ENCODE data around the gene ZBTB24. TPM values are rescaled to one million over a fixed set of nuclear protein-coding genes. Genes with fewer than 3 reads are reported as not detected.

The ZBTB24 gene
- total and polyA plus RNA-seq, 2 of the 13 experiments (the other 11 are each of a cell fraction or from before 2014, with no cell fraction given): 1.5 to 6.2 TPM

DNA sequence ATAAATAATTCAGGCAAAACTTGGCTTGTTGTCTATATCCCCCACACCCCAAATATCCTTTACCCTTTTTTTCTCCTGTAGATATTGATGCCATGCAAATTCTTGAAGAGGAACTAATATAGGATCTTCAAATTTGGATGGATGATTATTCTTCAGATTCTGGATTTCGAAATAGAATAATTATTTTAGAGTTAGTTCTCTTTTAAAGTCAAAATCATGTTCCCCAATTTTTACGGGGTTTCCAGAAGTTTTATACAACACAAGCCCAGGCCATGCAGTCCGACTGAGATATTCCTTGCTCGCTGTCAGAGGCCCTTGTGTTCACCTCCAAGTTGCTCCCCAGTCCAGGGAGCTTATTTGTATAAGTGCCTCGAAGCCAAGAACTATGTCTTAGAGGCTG lies 47.0 kb downstream of the ZBTB24 start (continued):
- no peak for TF ChIP-seq AFF4 (CRISPR knock-in tag; IDR thresholded peaks at IDR 0.05)

DNA sequence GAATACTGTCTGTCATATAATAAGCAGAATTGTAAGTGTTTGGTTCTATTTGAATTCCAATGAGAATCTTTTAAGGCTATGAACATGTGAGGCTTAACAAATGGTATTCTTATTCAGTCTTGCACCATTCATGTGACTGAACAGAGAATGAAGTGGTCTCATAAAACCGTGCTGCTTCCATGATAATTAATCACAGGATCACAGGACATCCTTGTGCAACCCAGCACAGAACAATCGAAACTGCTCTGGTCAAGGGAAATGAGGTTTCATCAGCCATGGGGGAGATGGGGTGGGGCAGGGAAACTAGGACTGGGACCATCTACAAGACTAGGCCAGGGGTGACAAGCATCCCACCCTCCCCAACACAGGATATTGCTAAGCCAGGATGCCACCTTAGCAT lies 48.6 kb downstream of the ZBTB24 start:
- DNase-seq (ENCODE audit: low spot score) (no peak), ATAC-seq (no peak), FAIRE-seq (no peak)
- no peak overlapping the region for H3K4me2 ChIP-seq (ENCODE audit: low read depth, low read length)
- H3K36me3 ChIP-seq (replicated peaks in 1 of 2; ENCODE audit: control insufficient read depth in 1 of 2, insufficient read depth in 2 of 2, low read length in 2 of 2): no peaks in the 10 kb centered on the region
- in situ Hi-C loops (cut with HindIII; ENCODE audit: extremely low pct_ligation_motif_present, low pct_unique_long_range_greater_than_20kb): no loop called here
- BruUV-seq (replicated peaks): no TSS peak
- no peaks in the 10 kb centered on the region for H4K20me1 ChIP-seq (ENCODE audit: insufficient read depth, low read length)
- peaks cover 2% of the 10 kb centered on the region; the same call in 1 of the 2 replicates for H3K4me1 ChIP-seq (ENCODE audit: insufficient read depth, low read length)
- CTCF ChIA-PET (ENCODE audit: low intra/inter-chr PET ratio, low total read pairs): no interaction called here
- H3K4me3 ChIP-seq (replicated peaks in 1 of 3; ENCODE audit: insufficient read depth in 1 of 3, low read depth in 2 of 3, low read length in 3 of 3): no peak overlapping the region
- intact Hi-C loops (cut with micrococcal nuclease; ENCODE audit: unreplicated experiment): no loop called here
- no peaks in the 10 kb centered on the region for H3K27me3 ChIP-seq (ENCODE audit: control insufficient read depth in 1 of 2, insufficient read depth in 2 of 2, low read length in 2 of 2)
- no peak overlapping the region for H3K27ac ChIP-seq (ENCODE audit: extremely low read length, insufficient read depth, low read length)
- TF ChIP-seq SNRNP70 (IDR thresholded peaks at IDR 0.05; ENCODE audit: low read depth, low read length) (no peak), PHB2 (IDR thresholded peaks at IDR 0.05; ENCODE audit: partially characterized antibody) (no peak), ZNF121 (CRISPR knock-in tag; IDR thresholded peaks at IDR 0.05) (no peak), PLSCR1 (CRISPR knock-in tag; IDR thresholded peaks at IDR 0.05; ENCODE audit: borderline replicate concordance) (no peak), HMGXB3 (CRISPR knock-in tag; IDR thresholded peaks at IDR 0.05; ENCODE audit: borderline replicate concordance) (no peak), DBP (CRISPR knock-in tag; IDR thresholded peaks at IDR 0.05; ENCODE audit: not compliant biosample characterization) (no peak), ZBTB7B (CRISPR knock-in tag; IDR thresholded peaks at IDR 0.05) (no peak)
- TF ChIP-seq, protein P1, sequence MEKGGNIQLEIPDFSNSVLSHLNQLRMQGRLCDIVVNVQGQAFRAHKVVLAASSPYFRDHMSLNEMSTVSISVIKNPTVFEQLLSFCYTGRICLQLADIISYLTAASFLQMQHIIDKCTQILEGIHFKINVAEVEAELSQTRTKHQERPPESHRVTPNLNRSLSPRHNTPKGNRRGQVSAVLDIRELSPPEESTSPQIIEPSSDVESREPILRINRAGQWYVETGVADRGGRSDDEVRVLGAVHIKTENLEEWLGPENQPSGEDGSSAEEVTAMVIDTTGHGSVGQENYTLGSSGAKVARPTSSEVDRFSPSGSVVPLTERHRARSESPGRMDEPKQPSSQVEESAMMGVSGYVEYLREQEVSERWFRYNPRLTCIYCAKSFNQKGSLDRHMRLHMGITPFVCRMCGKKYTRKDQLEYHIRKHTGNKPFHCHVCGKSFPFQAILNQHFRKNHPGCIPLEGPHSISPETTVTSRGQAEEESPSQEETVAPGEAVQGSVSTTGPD (CRISPR knock-in tag; IDR thresholded peaks at IDR 0.05): no peak
- H2AFZ ChIP-seq (ENCODE audit: low read length): no peak overlapping the region
- H3K9ac ChIP-seq (ENCODE audit: insufficient read depth, low read depth, low read length): no peak overlapping the region
- no peaks in the 10 kb centered on the region for H3K79me2 ChIP-seq (ENCODE audit: insufficient read depth, low read length)
- POLR2A ChIA-PET: no interaction called here
- H3K9me3 ChIP-seq (ENCODE audit: low read length): no peaks in the 10 kb centered on the region
- WGBS (ENCODE audit: low lambda C conversion rate): 3% methylated on average over 2 of the region's 2 CpGs
